Psoas muscle (tissue), 8 donors: ENCODE measurements around the gene ATAD3A. TPM values are rescaled to one million over a fixed set of nuclear protein-coding genes. Genes with fewer than 3 reads are reported as not detected.

Source experiments
- ATAC-seq, 4 donors: fragments of 200-7000 bp; cut with Tn5 transposase; one replicate each; pipeline ENCODE4 v1.9.1; 2020; ENCODE audit warnings: moderate library complexity in 3 of 4, mild to moderate bottlenecking in 2 of 4
- DNase-seq, 2 donors: peaks; one replicate each; pipeline ENCODE4 v3.0.0-alpha.2; 2020
- H3K27ac ChIP-seq: fragments of 200-600 bp; one replicate; pipeline ENCODE4 v1.8.0; 2022
- H3K27me3 ChIP-seq, 3 donors: fragments of 200-600 bp in 1 of 3; one replicate each; pipeline versions ENCODE4 v1.6.1 to v1.8.0; 2013 to 2022; ENCODE audit warnings: low read length in 2 of 3, mild to moderate bottlenecking in 2 of 3, moderate library complexity in 1 of 3; ENCODE audit not compliant: insufficient read depth in 3 of 3
- H3K36me3 ChIP-seq, 2 donors: fragments of 200-600 bp in 1 of 2; one replicate each; pipeline versions ENCODE4 v1.6.1 to v1.8.0; 2013 to 2022; ENCODE audit warnings: low read depth in 1 of 2, mild to moderate bottlenecking in 1 of 2, moderate library complexity in 1 of 2; ENCODE audit not compliant: insufficient read depth in 1 of 2
- H3K4me1 ChIP-seq: fragments of 200-600 bp; one replicate; pipeline ENCODE4 v1.8.0; 2022
- H3K4me3 ChIP-seq: fragments of 200-600 bp; one replicate; pipeline ENCODE4 v1.8.0; 2022; ENCODE audit warnings: mild to moderate bottlenecking
- H3K9me3 ChIP-seq: fragments of 200-600 bp; one replicate; pipeline ENCODE4 v1.8.0; 2022
- CTCF ChIP-seq: fragments of 200-600 bp; IDR thresholded peaks from one replicate; pipeline ENCODE4 v1.8.0; 2022; ENCODE audit warnings: antibody characterized with exemption
- WGBS, 3 donors: extraction: QIAGEN DNeasy Blood & Tissue Kit; methylation state at CpG; one replicate each; pipeline versions ENCODE4 v1.1.6 to v1.1.7; 2013; 5-methylcytosine and 5-hydroxymethylcytosine counted together
- intact Hi-C, 2 donors: fragments of 100-400 bp; cut with DNase I; formaldehyde crosslinking; loops; one replicate each; pipeline versions ENCODE4 v1.11.0 to v1.14.2; 2022
- polyA plus RNA-seq, 3 donors: library from polyadenylated mRNA; stranded (reverse); fragments of 200-250 nt; gene quantifications; one replicate each; pipeline ENCODE4 v1.2.3, GENCODE V29; 2013
- total RNA-seq, 4 donors: library from RNA; stranded (reverse); fragmentation: NEBNext Ultra II Directional in 2 of 4; extraction: Animal tissue kit (Norgen Biotek cat#: 25700) in 2 of 4; gene quantifications; one replicate each; pipeline versions ENCODE4 v1.2.1 to v1.2.4, GENCODE V29; 2021 to 2023
- donor health status: healthy with polysubstance abuse.
- donor health status: DM: no; HTN: no; CAD: no; lungs with moderate emphysema.
- donor health status: Bipolar disorder and iron deficiency.
- donor health status: healthy.
- donor health status: DM: yes; HTN: yes; CAD: no.
- donor health status: DM: no; HTN: no; CAD: no.
- donor health status: DM: no; HTN: no; CAD: no.
- donor health status: DM: yes; HTN: yes; CAD: no.

ATAD3A gene
- total and polyA plus RNA-seq, 7 donors: 20.6 to 48.6 (median 33.5) TPM

- H3K9me3 ChIP-seq: peaks cover 5% of the 10 kb centered on the region
- no peaks in the 10 kb centered on the region for H3K4me1 ChIP-seq
- intact Hi-C loops: no loop called here
- H3K36me3 ChIP-seq: peaks cover 0 to 45% of the 10 kb centered on the region in 2 donors
- no peaks in the 10 kb centered on the region for H3K27me3 ChIP-seq
- no peak for TF ChIP-seq CTCF
- no peak for DNase-seq
- H3K4me3 ChIP-seq: no peak overlapping the region
- ATAC-seq: no peak
- no peak overlapping the region for H3K27ac ChIP-seq
- WGBS, 3 donors: 90 to 93% (median 92%) methylated on average over 27 to 31 of the region's 31 CpGs
Observed at GRCh38 chr1:1527092-1527816, 15.3 kb downstream of the ATAD3A start.

DNA sequence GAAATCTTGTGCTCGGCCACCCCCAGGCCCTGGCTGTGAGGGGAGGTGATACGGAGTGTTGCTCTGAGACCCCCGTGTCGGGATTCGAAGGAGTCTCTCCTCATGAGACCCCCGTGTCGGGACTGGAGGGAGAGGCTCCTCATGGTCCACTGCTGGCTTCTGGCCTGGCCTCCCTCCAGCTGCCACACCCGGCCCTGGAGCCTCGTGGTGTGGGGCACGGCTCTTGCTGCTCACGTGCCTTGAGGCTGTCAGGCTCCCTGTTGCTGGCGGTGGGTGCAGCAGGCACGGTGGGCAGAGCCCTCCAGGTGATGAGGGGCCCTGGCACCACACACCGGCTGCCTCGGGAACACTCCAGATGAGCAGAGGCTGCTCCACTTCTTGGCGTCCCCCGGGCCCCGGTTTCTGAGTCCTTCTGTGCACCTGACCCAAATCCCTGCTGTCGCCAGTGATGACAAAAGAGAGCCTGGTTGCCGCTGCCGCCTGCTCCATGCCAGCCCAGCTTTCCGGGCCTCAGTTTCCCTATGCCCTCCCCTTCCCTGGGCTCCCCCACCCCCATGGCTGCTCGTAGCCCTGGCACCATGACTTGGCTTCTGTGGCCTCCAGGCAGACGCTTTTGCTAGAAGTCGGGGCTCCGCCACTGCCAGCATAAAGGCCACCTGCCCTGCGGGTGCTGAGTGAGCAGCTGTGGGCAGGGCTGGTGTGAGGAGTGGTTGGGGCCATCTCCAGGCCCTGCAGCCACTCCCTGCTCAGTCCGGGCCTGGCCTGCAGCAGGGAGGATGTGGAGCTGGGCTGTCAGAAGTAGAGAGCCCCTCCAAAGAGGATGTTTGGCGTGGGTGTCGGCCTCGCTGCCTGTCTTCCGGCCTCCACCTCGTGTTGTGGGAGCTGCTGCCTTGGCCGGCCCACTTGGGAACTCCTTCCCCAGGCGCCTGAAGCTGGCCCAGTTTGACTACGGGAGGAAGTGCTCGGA, 16.6 kb downstream of the ATAD3A start:
- WGBS, 3 donors: 80 to 87% (median 84%) methylated on average over 27 to 37 of the region's 37 CpGs
- no peak overlapping the region for H3K4me3 ChIP-seq
- TF ChIP-seq CTCF: no peak
- DNase-seq (peak in 1 of 2 donors; percentile 49), ATAC-seq (no peak)
- peaks cover 5% of the 10 kb centered on the region for H3K9me3 ChIP-seq
- peaks cover 0 to 44% of the 10 kb centered on the region in 2 donors for H3K36me3 ChIP-seq
- peaks cover 4% of the 10 kb centered on the region for H3K4me1 ChIP-seq
- no peak overlapping the region for H3K27ac ChIP-seq
- intact Hi-C loops: no loop called here
- H3K27me3 ChIP-seq: no peaks in the 10 kb centered on the region

GRCh38 chr1:1529321-1529720, 17.4 kb downstream of the ATAD3A start:
- intact Hi-C loops: no loop called here
- ATAC-seq (no peak), DNase-seq (no peak)
- WGBS, 3 donors: 92 to 97% (median 95%) methylated on average over 14 to 18 of the region's 18 CpGs
- peaks cover 5% of the 10 kb centered on the region for H3K9me3 ChIP-seq
- no peak overlapping the region for H3K4me3 ChIP-seq
- no peak overlapping the region for H3K27ac ChIP-seq
- H3K27me3 ChIP-seq: no peaks in the 10 kb centered on the region
- H3K4me1 ChIP-seq: peaks cover 4% of the 10 kb centered on the region
- peaks cover 0 to 44% of the 10 kb centered on the region in 2 donors for H3K36me3 ChIP-seq
- TF ChIP-seq CTCF: no peak

- 98 to 100% (median 99%) methylated on average over 8 of the region's 8 CpGs for WGBS, 3 donors
- H3K9me3 ChIP-seq: peaks cover 5% of the 10 kb centered on the region
- TF ChIP-seq CTCF: no peak
- H3K27ac ChIP-seq: no peak overlapping the region
- intact Hi-C loops: no loop called here
- DNase-seq (no peak), ATAC-seq (no peak)
- H3K27me3 ChIP-seq: no peaks in the 10 kb centered on the region
- H3K4me3 ChIP-seq: no peak overlapping the region
- H3K4me1 ChIP-seq: peaks cover 4% of the 10 kb centered on the region
- H3K36me3 ChIP-seq: peaks cover 0 to 44% of the 10 kb centered on the region in 2 donors
Observed at GRCh38 chr1:1529936-1530335, 18.0 kb downstream of the ATAD3A start.
